ENCODE results near the gene CCM2L. TPM values are rescaled to one million over a fixed set of nuclear protein-coding genes. Genes with fewer than 3 reads are reported as not detected.
A peak's percentile ranks its signal among the peaks of the same experiment; 100 is the strongest.

The CCM2L gene
- total and polyA plus RNA-seq, 9 of the 15 experiments (the other 6 are each of a cell fraction or from before 2014, with no cell fraction given), result 0.04 TPM; not detected in 8

- no peak for TF ChIP-seq ZNF668 (CRISPR knock-in tag; IDR thresholded peaks at IDR 0.05)
- no peak for TF ChIP-seq BRF1 (IDR thresholded peaks at IDR 0.05; ENCODE audit: borderline replicate concordance, extremely low read depth, insufficient read length)
- TF ChIP-seq TBL1XR1 (IDR thresholded peaks at IDR 0.05; ENCODE audit: low read length in 2 of 2), result no peak
- no peak for TF ChIP-seq ZNF184 (CRISPR knock-in tag; IDR thresholded peaks at IDR 0.05)
- TF ChIP-seq RFX1 (IDR thresholded peaks at IDR 0.05), result no peak
- TF ChIP-seq MLLT1 (IDR thresholded peaks at IDR 0.05), result 0 out of 4 replicates have a peak, but pooled peaks of 1 of the 2 experiments have one; percentile 17
- TF ChIP-seq PCBP1 (IDR thresholded peaks at IDR 0.05; ENCODE audit: low read depth, low read length, poor library complexity, severe bottlenecking), result no peak
- TF ChIP-seq OTX1 (CRISPR knock-in tag; IDR thresholded peaks at IDR 0.05), result peak; percentile 58; the same call in 1 of the 2 replicates
- no peak for TF ChIP-seq CHCHD3 (CRISPR knock-in tag; IDR thresholded peaks at IDR 0.05)
- 0 out of 2 replicates have a peak, but pooled peaks have one; percentile 43 for TF ChIP-seq THRB (CRISPR knock-in tag; conservative IDR thresholded peaks at IDR 0.05)
- TF ChIP-seq SRSF3 (IDR thresholded peaks at IDR 0.05; ENCODE audit: insufficient read depth, low read length), result no peak
- peak in 1 of 3 experiments; percentile 31; a peak in 2 of 6 replicates for TF ChIP-seq CTCF (IDR thresholded peaks at IDR 0.05 in 2 of 3, conservative IDR thresholded peaks at IDR 0.05 in 1 of 3; ENCODE audit: insufficient read depth in 2 of 3, low read depth in 1 of 3, low read length in 3 of 3)
- TF ChIP-seq BCL6 (CRISPR knock-in tag; IDR thresholded peaks at IDR 0.05), result no peak
- TF ChIP-seq RAD21 (CRISPR knock-in tag; conservative IDR thresholded peaks at IDR 0.05 in 1 of 2, IDR thresholded peaks at IDR 0.05 in 1 of 2), result peak; percentile 14 to 35; a peak in 1 of 4 replicates
- no peak for TF ChIP-seq HSF4 (CRISPR knock-in tag; IDR thresholded peaks at IDR 0.05; ENCODE audit: borderline replicate concordance)
- peak; percentile 55; the same call in 1 of the 2 replicates for TF ChIP-seq ELF4 (CRISPR knock-in tag; IDR thresholded peaks at IDR 0.05)
- no peak for TF ChIP-seq ZNF316 (IDR thresholded peaks at IDR 0.05)
- peak; percentile 72; the same call in 1 of the 2 replicates for TF ChIP-seq SPI1 (IDR thresholded peaks at IDR 0.05; ENCODE audit: borderline replicate concordance, low read depth, low read length)
- TF ChIP-seq ZBTB26 (CRISPR knock-in tag; IDR thresholded peaks at IDR 0.05), result 0 out of 2 replicates have a peak, but pooled peaks have one; percentile 45
- peak; percentile 54; the same call in 1 of the 2 replicates for TF ChIP-seq MTA1 (IDR thresholded peaks at IDR 0.05; ENCODE audit: borderline replicate concordance)
- TF ChIP-seq FIP1L1 (IDR thresholded peaks at IDR 0.05; ENCODE audit: low read depth, low read length, poor library complexity, severe bottlenecking), result no peak
- no peak for TF ChIP-seq ZFP30 (CRISPR knock-in tag; IDR thresholded peaks at IDR 0.05; ENCODE audit: borderline replicate concordance)
- no peak for TF ChIP-seq ZNF75A (CRISPR knock-in tag; IDR thresholded peaks at IDR 0.05)
These were observed 14.6 kb downstream of the CCM2L start (continued) for GRCh38 chr20:32024683-32025295.

Measured in K562 (cell line).